ENCODE results near the gene HNRNPDL.
A peak's percentile ranks its signal among the peaks of the same experiment; 100 is the strongest.

HNRNPDL gene

GRCh38 chr4:82380831-82381230, 49.4 kb downstream of the HNRNPDL start:
- TF ChIP-seq CTCF (IDR thresholded peaks at IDR 0.05; ENCODE audit: low read depth, low read length) = no peak
- in situ Hi-C loops (cut with HindIII; ENCODE audit: low sequenced_read_pairs) = no loop called here
- H3K4me3 ChIP-seq (ENCODE audit: low read depth, low read length) = no peak overlapping the region

GRCh38 chr4:82380344-82380743, 49.9 kb downstream of the HNRNPDL start:
- DNase-seq (ENCODE audit: low read depth, low spot score) = no peak
- H3K4me3 ChIP-seq (ENCODE audit: low read depth, low read length) = no peak overlapping the region
- in situ Hi-C loops (cut with HindIII; ENCODE audit: low sequenced_read_pairs) = no loop called here
- TF ChIP-seq CTCF (IDR thresholded peaks at IDR 0.05; ENCODE audit: low read depth, low read length) = no peak

More at GRCh38 chr4:82380831-82381230, 49.4 kb downstream of the HNRNPDL start:
- no peak for DNase-seq (ENCODE audit: low read depth, low spot score)

GRCh38 chr4:82376109-82376508, 54.2 kb downstream of the HNRNPDL start:
- H3K4me3 ChIP-seq (ENCODE audit: low read depth, low read length) = no peak overlapping the region
- TF ChIP-seq CTCF (IDR thresholded peaks at IDR 0.05; ENCODE audit: low read depth, low read length) = no peak
- in situ Hi-C loops (cut with HindIII; ENCODE audit: low sequenced_read_pairs) = no loop called here
- DNase-seq (ENCODE audit: low read depth, low spot score) = no peak

DNA sequence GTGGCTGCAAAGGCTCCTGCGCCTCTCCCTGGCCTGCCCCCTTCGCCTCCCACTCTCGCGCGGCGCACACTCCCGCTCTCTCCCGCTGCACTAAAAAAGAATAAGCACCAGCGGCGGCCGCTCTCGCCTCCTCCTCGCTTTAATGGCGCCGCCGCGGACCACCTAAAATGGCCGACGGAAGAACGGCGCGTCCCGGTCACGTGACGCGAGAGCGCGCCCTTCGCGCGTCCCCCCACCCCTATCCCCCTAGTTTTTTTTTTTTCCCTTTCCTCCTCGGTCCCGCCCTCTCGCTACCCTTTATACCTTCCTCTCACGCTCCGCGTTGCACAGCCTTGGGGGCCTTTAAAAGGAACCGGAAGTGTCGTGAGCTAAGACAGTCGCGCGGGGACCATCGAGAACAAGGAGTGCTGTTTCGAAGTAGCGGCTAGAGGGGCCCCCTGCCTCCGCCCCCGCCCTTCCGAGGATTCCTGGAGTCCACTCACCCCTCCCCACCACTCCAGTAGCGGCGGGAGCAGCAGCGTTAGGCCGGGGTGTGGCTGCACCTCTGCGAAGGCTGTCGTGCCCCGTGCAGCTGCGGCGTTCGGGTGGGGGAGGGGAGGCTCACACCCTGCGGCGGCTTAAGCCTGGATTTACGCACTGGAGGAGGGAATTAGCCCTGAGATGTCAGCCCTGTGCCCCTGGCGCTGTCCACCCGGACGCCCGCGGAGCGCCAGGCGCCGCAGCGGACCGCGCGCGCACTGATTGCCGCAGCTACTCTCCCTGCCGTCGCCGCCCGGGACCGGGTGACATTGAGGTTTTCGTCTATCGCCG, 56.2 kb downstream of the HNRNPDL start, which contains the start of gene HNRNPD:
HNRNPD (minus strand) TSS at position 176 of the 810 bp plus-strand sequence. CDS start 313 bp downstream, outside the sequence.
- peak; percentile 100 for DNase-seq (ENCODE audit: low read depth, low spot score)
- H3K4me3 ChIP-seq (ENCODE audit: low read depth, low read length) = peak within 1 kb of the TSS; percentile 98
- in situ Hi-C loops (cut with HindIII; ENCODE audit: low sequenced_read_pairs) = no loop called here

DNA sequence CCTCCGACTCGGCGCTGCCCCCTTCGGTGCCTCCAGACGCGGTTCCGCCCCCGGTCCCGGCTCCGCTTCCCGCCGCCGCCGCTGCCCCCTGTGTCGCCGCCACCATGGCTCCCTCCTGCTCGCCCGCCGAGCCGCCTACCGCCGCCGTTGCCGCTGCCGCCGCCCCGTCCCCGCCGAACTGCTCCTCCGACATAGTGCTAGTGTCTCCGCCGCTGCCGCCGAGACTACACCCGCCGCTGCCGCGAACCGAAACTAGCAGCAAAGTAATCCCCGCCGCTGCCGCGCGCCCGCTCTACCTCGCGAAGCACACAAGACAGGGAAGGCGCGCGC, 56.8 kb downstream of the HNRNPDL start:
- DNase-seq (ENCODE audit: low read depth, low spot score) = no peak
- in situ Hi-C loops (cut with HindIII; ENCODE audit: low sequenced_read_pairs) = no loop called here
- no peak for TF ChIP-seq CTCF (IDR thresholded peaks at IDR 0.05; ENCODE audit: low read depth, low read length)
- H3K4me3 ChIP-seq (ENCODE audit: low read depth, low read length) = peak overlapping the region; percentile 98

More for the DNA sequence above, 56.2 kb downstream of the HNRNPDL start, which contains the start of gene HNRNPD:
- TF ChIP-seq CTCF (IDR thresholded peaks at IDR 0.05; ENCODE audit: low read depth, low read length) = no peak
